ENCODE measurements around the gene HOXA3.

DNA sequence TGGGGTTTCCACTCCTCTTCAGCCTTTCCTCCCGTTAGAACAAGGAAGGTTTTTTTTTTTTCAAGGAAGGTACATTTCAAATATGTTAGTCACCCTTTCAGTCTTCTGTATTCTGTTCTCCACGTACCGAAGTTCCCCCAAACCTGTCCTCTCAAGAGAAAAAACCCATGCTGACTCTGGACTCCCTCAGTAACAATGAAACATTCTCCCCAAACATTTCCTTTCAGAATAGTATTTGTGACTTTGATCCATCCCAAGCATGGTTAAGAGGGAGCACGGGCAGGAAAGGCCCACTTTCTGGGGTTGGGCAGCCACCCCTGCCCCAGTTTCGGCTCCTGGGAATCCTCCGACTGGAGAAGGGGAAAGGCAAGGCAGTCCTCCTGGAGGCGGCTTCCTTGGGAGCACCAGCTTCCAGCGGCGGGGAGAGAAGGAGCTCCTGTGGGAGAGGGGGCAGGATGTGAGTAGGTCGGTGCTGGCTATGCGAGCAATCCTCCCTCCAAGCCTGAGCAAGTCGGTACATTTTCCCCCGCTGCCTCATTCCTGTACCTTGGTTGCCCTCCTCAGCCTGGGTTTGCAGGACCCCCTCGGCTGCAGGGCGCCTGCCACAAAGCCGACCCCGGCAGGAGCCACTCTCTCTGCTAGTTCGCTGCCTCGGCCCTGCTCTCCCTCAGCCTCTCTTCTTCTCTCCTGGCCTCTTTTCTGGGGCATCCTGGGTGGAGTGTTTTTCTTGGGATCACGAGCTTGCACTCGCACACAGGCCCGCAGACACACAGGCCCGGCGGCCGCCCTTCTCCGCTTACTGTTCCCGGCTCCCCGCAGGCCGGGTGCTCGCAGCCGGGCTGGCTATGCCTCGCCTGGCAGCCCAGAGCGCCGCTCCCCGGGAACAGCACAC lies 54.5 kb downstream of the HOXA3 start:
- TF ChIP-seq POLR2A (IDR thresholded peaks at IDR 0.05), result no peak
- TF ChIP-seq, protein P1, sequence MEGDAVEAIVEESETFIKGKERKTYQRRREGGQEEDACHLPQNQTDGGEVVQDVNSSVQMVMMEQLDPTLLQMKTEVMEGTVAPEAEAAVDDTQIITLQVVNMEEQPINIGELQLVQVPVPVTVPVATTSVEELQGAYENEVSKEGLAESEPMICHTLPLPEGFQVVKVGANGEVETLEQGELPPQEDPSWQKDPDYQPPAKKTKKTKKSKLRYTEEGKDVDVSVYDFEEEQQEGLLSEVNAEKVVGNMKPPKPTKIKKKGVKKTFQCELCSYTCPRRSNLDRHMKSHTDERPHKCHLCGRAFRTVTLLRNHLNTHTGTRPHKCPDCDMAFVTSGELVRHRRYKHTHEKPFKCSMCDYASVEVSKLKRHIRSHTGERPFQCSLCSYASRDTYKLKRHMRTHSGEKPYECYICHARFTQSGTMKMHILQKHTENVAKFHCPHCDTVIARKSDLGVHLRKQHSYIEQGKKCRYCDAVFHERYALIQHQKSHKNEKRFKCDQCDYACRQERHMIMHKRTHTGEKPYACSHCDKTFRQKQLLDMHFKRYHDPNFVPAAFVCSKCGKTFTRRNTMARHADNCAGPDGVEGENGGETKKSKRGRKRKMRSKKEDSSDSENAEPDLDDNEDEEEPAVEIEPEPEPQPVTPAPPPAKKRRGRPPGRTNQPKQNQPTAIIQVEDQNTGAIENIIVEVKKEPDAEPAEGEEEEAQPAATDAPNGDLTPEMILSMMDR (IDR thresholded peaks at IDR 0.05), result no peak

Data from breast epithelium (tissue), 3 donors.